Neural progenitor cell (in vitro differentiated cells): ENCODE data around the gene UBL7.

Experiments used
- CTCF ChIP-seq: fragments of 200-600 bp; sonication (generic); IDR thresholded peaks from 2 replicates; pipeline ENCODE4 v1.5.1; 2017; ENCODE audit warnings: antibody characterized with exemption, mild to moderate bottlenecking
- EZH2 ChIP-seq: fragments of 200-600 bp; sonication (generic); IDR thresholded peaks from 2 replicates; pipeline ENCODE4 v1.6.1; 2017; ENCODE audit warnings: antibody characterized with exemption, mild to moderate bottlenecking, moderate library complexity
- EZH2phosphoT487 ChIP-seq: fragments of 200-600 bp; sonication (generic); IDR thresholded peaks from 2 replicates; pipeline ENCODE4 v1.6.1; 2017; ENCODE audit warnings: antibody characterized with exemption

GRCh38 chr15:74403991-74404563 lies 56.9 kb downstream of the UBL7 start:
- TF ChIP-seq CTCF (no peak), EZH2 (no peak), EZH2phosphoT487 (no peak)
